Effector CD4-positive, alpha-beta T cell (primary cell): Measurements from ENCODE around the gene AGT. TPM values are rescaled to one million over a fixed set of nuclear protein-coding genes. Genes with fewer than 3 reads are reported as not detected.

Experiments
- DNase-seq: peaks from one replicate; pipeline ENCODE4 v3.0.0-alpha.2; 2020
- total RNA-seq: gene quantifications from one replicate; lab custom pipeline; 2026; lab: John Stamatoyannopoulos, UW

The AGT gene
- total RNA-seq: not detected

- no peak for DNase-seq
These were observed at the start of gene AGT for GRCh38 chr1:230713915-230714764. AGT (minus strand) TSS chr1:230714122; CDS start chr1:230710823, 3,299 bp downstream.

GRCh38 chr1:230761443-230762167, 47.7 kb upstream of the AGT start:
- no peak for DNase-seq

GRCh38 chr1:230760360-230760827, 46.5 kb upstream of the AGT start:
- no peak for DNase-seq

- no peak for DNase-seq
These were observed 45.6 kb upstream of the AGT start for GRCh38 chr1:230759369-230760065.

- DNase-seq: no peak
These were observed 44.9 kb upstream of the AGT start for GRCh38 chr1:230758709-230759368.

- no peak for DNase-seq
These were observed 44.2 kb upstream of the AGT start for GRCh38 chr1:230757856-230758708.

GRCh38 chr1:230754796-230755195, 40.9 kb upstream of the AGT start:
- no peak for DNase-seq

GRCh38 chr1:230753586-230754251, 39.8 kb upstream of the AGT start:
- DNase-seq: no peak

- no peak for DNase-seq
These were observed 39.3 kb upstream of the AGT start for GRCh38 chr1:230753191-230753585.

GRCh38 chr1:230752407-230752806, 38.5 kb upstream of the AGT start:
- no peak for DNase-seq

- no peak for DNase-seq
These were observed 37.2 kb upstream of the AGT start for GRCh38 chr1:230750986-230751625.

- no peak for DNase-seq
These were observed 36.7 kb upstream of the AGT start for GRCh38 chr1:230750576-230750975.

GRCh38 chr1:230749635-230750034, 35.7 kb upstream of the AGT start:
- no peak for DNase-seq

GRCh38 chr1:230749150-230749549, 35.2 kb upstream of the AGT start:
- DNase-seq: no peak

- no peak for DNase-seq
These were observed 34.2 kb upstream of the AGT start for GRCh38 chr1:230747890-230748800.

- no peak for DNase-seq
These were observed 33.3 kb upstream of the AGT start, which contains the start of gene CAPN9 for GRCh38 chr1:230747127-230747730. CAPN9 (plus strand) TSS chr1:230747388; CDS start chr1:230747497, 109 bp downstream.

- no peak for DNase-seq
These were observed 32.7 kb upstream of the AGT start for GRCh38 chr1:230746617-230747016.

GRCh38 chr1:230745071-230745470, 31.1 kb upstream of the AGT start:
- no peak for DNase-seq

- DNase-seq: no peak
These were observed 30.5 kb upstream of the AGT start for GRCh38 chr1:230744382-230744781.
